ENCODE results near the gene SCARF1.

DNA sequence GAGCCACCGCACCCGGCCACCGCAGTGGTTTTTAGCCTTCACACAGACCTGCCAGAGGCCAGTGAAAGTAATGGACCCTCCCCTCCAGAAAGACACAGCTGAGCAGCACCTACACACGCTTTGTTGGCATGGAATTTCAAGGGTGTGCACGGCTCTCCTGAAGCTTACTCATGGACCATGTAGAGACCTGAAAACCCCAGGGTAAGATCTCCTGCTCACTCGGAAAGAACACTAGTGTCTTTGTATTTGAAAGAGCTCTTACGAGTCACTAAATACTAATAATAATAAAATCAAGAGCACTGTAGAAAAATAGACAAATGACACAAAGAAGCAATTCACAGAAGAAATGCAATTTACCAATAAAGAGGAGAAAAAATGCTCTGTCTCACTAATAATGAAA lies 36.9 kb downstream of the SCARF1 start:
- TF ChIP-seq EP300 (IDR thresholded peaks at IDR 0.05) (no peak), POLR2A (IDR thresholded peaks at IDR 0.05) (no peak), POLR2AphosphoS5 (IDR thresholded peaks at IDR 0.05) (no peak)
- TF ChIP-seq, protein P1, sequence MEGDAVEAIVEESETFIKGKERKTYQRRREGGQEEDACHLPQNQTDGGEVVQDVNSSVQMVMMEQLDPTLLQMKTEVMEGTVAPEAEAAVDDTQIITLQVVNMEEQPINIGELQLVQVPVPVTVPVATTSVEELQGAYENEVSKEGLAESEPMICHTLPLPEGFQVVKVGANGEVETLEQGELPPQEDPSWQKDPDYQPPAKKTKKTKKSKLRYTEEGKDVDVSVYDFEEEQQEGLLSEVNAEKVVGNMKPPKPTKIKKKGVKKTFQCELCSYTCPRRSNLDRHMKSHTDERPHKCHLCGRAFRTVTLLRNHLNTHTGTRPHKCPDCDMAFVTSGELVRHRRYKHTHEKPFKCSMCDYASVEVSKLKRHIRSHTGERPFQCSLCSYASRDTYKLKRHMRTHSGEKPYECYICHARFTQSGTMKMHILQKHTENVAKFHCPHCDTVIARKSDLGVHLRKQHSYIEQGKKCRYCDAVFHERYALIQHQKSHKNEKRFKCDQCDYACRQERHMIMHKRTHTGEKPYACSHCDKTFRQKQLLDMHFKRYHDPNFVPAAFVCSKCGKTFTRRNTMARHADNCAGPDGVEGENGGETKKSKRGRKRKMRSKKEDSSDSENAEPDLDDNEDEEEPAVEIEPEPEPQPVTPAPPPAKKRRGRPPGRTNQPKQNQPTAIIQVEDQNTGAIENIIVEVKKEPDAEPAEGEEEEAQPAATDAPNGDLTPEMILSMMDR (IDR thresholded peaks at IDR 0.05) = no peak

Data from suprapubic skin (tissue), 4 donors.